GM21576 (cell line): Measurements from ENCODE around the gene FRMD8.

Source experiments
- ATAC-seq: cut with Tn5 transposase; IDR thresholded peaks from one replicate; pipeline ENCODE4 v1.9.1; 2021; ENCODE audit warnings: mild to moderate bottlenecking, moderate library complexity; ENCODE audit not compliant: unreplicated experiment

FRMD8 gene, protein sequence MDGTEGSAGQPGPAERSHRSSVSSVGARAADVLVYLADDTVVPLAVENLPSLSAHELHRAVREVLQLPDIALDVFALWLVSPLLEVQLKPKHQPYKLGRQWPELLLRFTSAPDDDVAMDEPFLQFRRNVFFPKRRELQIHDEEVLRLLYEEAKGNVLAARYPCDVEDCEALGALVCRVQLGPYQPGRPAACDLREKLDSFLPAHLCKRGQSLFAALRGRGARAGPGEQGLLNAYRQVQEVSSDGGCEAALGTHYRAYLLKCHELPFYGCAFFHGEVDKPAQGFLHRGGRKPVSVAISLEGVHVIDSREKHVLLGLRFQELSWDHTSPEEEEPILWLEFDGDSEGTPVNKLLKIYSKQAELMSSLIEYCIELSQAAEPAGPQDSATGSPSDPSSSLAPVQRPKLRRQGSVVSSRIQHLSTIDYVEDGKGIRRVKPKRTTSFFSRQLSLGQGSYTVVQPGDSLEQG

DNA sequence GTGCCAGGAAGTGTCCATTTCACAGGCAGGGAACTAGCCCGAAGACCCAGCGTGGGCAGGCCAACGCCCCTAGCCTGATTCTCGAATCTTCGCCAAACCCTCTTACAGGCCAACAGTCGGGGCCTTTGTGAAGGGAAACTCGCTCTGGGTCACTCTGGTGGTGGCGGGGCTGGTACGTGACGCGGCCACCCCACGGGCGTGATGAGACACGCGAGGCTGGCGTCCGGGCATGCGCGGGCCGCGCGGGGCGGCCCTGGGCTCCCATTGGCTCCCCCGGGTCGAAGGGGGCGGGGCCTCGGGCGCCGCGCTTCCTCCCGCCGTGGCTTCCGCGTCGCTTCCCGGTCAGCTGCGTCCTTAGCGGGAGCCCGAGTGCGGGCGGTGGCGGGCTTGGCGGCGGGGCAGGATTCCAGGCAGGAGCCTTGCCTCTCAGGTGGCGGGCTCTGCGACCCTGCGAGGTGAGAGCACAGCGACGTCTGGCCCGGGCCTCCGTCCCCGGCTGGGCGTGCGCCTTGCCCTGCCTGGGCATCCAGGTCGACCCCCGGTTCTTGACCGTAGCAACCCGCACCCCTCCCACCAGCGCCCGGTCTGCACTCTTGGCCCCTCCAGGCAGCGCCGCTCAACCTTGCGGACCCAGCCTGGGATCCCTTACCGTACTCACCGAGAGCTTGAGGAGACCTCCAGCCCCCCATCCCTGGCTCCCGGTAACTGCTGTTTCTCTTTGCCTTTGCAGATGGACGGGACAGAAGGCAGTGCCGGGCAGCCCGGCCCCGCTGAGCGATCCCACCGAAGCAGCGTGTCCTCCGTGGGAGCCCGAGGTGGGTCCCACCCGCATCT, at the start of gene FRMD8:
Gene FRMD8, plus strand, starts transcription at position 331 of the 834 bp plus-strand sequence. Its CDS starts 400 bp downstream, at position 731.
- no peak for ATAC-seq

DNA sequence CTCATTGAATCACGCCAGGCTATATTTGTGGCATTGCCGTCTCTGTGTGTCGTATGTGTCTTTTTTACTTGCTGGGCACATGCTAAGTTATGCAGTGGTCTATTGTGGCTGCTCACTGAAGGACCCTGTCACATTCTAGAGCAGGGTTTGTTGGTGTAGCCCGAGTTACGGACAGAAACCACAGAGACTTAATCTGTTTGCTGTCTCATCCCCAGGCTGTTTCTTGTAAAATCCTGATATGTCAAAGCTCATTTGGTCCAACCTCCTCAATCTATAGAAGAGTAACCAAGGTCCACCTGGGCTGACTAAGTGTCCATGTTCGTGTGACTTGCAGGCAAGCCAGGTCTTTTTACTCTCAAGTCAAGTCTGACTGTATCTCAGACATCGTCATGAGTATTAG, 47.8 kb upstream of the FRMD8 start:
- ATAC-seq: no peak

DNA sequence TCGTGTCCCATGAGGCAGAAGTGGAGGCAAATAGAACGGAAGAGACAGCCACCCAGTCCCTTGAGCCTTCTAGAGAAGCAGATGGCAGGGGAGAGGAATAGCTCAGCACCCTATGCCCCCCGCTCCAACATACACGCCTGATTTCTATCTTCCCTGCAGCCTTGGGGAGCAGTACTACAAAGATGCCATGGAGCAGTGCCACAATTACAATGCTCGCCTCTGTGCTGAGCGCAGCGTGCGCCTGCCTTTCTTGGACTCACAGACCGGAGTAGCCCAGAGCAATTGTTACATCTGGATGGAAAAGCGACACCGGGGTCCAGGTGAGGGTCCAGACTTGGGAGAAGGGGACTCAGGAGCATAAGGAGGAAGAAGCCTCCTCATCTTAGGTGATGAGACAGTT, 46.2 kb upstream of the FRMD8 start:
- no peak for ATAC-seq

DNA sequence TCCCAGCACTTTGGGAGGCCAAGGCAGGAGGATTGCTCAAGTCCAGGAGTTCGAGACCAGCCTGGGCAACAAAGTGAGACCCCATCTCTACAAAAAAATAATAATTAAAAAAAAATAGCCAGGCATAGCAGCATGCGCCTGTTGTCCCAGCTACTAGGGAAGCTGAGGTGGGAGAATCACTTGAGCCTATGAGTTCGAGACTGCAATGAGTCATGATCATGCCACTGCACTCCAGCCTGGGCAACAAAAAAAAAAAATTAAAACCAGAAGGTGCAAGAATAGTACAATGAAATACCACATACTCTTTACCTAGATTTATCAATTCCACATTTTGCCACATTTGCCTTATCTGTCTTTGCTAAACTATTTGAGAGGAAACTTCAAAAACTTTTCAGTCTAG, 44.6 kb upstream of the FRMD8 start:
- no peak for ATAC-seq

DNA sequence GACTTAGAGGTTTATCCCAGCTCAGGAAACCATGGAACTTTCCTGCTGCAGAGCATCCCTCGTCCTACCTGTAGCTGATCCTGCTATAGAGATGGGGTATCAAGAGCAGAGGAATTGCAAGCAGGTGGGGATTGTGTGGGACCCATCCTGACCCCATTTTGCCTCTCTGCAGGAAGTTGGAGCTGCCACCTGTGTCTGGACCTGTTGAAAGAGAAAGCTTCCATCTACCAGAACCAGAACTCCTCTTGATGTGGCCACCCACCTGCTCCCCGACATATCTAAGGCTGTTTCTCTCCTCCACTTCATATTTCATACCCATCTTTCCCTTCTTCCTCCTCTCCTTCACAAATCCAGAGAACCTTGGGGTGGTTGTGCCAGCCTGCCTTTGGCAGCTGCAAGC, 34.9 kb upstream of the FRMD8 start:
- no peak for ATAC-seq

DNA sequence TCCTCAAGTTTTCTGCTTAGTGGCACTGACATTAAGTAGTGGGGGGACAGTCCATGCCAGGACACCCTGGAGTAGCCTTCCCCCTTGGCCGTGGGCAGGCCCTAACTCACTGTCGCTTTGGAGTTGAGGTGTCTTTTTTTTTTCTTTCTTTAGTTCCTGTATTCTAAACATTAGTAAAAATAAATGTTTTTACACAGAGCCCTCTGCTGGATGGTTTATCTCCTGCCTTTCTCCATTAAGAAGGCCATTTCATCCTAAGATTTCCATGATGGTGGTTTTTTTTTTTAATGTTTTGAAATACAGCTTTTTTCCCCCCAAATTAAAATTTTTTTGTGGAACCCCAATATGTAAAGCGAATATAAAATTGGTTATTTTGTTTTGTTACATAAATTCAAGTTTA, 33.7 kb upstream of the FRMD8 start:
- ATAC-seq: no peak

DNA sequence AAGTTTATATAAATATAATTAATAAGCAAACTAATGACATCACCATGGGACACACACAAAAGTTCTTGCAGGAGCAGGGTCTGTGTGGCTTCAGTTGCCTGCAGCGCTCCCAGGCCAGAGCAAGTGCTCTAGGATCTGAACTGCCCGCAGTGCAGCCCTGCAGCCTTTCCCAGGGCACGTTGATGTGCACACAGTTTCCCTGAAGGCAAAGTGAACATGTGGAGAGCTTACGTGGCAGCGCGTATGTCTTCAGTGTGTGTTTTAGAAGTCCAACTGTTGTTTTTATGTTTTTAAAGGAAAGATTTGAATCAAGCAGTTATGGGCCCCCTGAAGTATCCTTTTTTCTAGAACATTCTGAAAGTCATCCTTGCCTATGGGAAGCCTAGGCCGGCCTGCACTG, 33.1 kb upstream of the FRMD8 start:
- no peak for ATAC-seq

DNA sequence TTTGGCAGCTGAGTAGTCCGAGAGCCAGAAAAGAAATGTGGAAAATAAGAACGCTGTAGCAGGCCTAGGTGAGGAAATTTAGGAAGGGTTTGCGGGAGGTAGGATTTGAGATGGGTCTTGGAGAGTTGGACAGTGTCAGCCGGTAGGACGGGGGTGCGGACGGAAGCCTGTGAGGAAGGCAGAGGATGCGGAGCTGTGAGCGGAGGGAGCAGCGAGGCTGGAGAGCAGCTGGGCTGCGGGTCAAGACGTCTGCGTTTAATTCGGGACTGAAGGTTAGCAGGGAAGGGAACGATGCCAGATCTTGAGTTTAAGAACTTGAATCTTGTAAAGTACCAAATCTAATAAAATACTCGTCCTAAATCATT, 32.6 kb upstream of the FRMD8 start:
- no peak for ATAC-seq

DNA sequence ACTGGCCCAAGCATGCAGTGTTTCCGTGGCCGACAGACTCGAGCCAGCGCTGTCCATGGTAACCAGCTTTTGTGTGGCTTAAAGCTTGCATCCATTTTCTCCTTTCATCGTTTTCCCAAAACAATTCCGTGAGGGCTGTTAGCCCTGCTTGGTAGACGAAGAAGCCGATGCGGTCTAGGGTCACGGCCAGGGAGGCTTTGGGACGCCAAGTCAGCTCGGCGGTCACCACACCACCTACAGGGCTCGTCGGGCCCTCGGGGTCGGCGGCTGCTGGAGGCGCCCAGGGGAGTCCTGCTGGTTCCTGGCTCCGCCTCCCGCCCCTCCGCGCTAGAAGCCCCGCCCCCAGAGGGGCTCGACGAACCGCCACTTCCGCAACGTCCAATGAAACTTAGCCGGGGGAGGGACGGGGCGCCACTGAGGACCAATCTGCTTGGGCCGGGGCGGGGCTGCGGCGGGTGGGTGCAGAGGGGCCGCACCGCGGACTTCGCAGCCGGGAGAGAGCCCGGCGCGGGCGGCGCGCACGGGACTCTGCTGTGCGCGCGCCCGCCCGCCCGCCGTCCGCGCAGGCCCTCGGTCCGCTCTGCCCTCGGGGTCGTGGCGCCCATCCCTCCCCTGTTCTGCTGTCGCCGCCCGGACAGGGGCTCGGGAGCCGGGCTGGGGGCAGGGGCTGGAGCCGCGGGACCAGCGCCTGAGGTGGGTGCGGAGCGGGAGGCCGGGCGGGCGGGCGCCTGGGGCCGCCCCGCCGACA, 32.0 kb upstream of the FRMD8 start, which contains the start of gene TIGD3:
Gene TIGD3, plus strand, starts transcription at position 487 of the 748 bp plus-strand sequence. CDS start 1,058 bp downstream, outside the sequence.
- ATAC-seq: peak; percentile 79

DNA sequence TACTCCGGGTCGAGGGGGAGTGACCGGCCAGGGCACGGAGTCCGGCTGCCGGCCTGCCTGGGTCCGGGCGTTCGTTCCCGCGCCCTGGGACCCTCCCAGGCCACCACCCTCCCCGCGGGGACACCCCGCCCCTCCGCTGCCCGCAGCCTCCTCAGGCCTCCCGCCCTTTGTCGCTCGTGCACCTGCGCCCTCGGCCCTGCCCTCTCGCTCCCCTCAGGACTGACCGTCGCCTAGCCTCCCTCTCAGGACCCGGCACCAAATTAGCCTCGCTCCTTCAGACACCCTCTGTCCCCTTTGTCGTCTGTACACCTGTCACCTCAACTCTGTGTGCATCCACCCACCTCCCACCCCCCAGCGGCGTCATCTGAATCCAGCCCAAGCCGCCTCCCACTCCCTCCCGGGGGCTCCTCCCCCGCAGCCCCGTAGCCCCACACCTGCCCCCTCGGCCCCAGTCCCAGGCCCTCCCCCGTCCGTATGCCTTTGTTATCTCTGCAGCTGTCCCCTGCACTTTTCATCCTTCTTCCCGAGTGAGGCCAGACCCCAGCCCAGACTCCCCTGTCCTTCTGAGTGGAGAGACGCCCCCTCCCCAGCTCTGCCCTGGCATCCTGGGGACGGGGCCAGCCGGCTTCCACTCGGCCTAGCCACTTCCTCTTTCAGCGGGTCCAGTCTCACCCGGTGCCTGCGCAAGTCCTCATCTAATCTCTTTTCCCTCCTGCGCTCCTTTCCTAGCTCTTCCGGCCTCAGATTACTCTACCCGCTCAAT, 31.2 kb upstream of the FRMD8 start:
- peak; percentile 17 for ATAC-seq

DNA sequence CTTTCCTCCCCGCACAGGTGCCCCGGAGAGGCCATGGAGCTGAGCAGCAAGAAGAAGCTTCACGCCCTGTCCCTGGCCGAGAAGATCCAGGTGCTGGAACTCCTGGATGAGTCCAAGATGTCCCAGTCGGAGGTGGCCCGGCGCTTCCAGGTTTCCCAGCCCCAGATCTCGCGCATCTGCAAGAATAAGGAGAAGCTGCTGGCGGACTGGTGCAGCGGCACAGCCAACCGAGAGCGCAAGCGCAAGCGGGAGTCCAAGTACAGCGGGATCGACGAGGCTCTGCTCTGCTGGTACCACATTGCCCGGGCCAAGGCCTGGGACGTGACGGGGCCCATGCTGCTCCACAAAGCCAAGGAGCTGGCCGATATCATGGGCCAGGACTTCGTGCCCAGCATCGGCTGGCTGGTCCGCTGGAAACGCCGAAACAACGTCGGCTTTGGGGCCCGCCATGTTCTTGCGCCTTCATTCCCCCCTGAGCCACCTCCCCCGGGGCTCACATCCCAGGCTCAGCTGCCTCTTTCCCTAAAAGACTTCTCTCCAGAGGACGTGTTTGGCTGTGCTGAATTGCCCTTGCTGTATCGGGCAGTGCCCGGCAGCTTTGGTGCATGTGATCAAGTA, 30.6 kb upstream of the FRMD8 start:
- ATAC-seq: no peak

DNA sequence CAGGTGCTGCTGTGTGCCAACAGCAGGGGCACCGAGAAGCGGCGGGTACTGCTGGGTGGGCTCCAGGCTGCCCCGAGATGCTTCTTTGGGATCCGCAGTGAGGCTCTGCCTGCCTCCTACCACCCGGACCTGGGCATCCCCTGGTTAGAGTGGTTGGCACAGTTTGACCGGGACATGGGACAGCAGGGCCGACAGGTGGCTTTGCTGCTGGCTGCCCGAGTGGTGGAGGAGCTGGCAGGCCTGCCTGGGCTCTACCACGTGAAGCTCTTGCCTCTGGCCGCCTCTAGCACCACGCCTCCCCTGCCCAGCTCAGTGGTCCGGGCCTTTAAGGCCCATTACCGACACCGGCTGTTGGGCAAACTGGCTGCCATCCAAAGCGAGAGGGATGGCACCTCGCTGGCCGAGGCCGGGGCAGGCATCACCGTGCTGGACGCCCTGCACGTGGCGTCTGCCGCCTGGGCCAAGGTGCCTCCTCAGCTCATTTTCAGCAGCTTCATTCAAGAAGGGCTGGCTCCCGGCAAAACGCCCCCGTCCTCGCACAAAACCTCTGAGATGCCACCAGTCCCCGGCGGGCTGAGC, 30.0 kb upstream of the FRMD8 start:
- no peak for ATAC-seq

DNA sequence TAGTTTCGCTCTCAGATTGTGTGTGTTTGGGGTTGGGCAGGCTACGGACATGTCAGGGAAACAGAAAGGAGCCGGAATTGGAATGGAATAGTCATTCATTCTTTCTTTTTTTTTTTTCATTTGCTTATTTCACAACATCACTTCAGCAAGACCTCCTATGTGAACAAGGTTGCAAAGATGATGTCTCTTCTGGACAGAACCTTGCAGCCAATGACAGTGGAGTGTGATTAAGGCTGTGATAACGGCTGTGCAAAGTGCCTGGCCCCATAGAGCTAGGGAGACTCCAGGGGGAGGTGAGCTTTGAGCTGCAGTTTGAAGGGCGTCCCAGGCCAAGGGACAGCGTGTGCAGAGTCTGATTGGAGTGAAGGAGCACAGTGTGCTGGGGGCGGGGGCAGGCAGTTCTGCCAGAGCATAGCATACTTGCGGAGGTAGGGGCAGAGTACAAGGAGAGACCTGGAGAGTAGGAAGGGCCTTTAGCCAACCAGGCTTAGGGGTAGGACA, 28.5 kb upstream of the FRMD8 start:
- ATAC-seq: no peak

DNA sequence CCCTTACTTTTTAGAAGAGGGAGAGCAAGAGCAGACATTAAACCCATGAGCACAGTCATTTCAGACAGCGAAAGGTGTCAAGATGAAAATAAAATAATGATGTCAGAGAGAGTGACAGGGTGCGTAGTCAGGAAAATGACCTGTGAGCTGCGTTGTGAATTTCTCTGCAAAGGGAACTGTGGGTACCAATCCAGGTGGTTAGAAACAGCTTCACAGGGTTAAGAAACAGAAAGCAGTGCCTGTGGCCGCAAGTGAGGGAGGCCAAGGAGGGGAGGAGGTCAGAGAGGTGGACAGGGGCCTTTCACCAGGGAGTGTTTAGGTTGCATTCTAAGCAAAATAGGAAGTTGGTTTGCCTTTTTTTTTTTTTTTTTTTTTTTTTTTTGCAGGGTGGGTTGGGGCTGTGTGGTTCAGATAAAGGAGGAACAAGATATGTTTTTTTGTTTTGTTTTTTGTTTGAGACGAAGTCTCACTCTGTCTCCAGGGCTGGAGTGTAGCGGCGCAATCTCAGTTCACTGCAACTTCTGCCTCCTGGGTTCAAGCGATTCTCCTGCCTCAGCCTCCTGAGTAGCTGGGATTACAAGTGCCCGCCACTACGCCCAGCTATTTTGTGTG, 24.0 kb upstream of the FRMD8 start:
- ATAC-seq: peak; percentile 47

DNA sequence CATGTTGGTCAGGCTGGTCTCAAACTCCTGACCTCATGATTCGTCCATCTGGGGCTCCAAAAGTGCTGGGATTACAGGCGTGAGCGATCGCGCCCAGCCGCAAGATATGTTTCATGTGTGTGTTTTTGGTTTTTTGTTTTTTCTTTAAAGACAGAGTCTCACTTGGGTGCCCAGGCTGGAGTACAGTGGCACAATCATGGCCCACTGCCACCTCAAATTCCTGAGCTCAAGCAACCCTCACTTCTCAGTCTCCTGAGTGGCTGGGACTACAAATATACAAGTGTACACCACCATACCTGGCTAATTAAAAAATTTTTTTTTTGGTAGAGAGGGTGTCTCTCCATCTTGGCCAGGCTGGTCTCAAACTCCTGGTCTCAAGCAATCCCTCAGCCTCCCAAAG, 23.5 kb upstream of the FRMD8 start:
- no peak for ATAC-seq

DNA sequence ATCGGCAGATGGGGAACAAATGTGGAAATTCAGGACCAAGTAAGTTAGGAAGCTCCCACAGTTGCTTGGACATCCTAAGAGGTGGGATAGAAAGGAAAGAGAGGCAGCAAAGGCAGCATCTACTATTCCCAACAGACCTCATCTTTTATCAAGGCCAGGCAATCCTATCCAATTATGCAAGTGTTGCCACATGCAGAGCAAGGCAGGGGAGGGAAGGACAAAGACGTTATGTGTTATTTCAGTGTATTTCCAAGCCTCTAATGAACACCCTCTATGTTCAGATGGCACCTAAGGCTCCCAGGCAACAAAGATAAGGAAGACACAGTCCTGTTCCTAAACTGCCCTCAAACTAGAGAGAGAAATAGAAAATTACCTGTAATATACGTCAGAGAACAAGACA, 22.7 kb upstream of the FRMD8 start:
- no peak for ATAC-seq

DNA sequence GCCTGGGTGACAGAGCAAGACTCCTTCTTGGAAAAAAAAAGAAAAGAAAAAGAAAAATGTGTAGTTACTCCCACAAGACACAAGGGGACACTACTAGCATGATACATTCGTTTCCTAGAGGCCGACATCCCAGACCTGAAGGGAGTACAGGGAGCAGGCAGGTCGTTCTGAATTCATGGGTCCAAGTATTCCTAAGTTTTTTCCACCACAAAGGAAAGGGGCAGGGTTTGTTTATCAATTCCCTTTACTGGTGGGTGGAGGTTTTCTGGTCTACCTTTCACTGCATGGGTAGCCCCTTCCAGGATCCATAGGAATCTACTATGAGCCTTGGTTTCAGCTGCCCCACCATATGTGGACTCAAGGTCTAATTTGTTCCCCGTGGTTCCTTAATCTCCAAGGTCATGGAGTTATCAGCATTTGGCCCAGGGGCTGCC, 20.1 kb upstream of the FRMD8 start:
- ATAC-seq: no peak

DNA sequence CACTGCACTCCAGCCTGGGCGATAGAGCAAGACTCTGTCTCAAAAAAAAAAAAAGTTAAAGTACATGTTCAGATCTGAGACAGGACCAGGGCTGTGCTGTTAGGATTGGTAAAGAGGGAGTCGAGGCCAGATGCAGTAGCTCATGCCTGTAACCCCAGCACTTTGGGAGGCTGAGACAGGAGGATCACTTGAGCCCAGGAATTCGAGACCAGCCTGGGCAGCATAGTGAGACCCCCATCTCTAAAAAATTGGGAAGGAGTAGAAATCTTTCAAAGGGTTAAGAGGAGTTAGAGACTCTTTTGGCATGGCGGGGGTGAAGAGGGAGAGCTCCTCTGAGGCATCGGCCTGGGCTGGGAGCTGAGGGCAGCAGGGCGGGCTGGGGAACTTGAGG, 15.8 kb upstream of the FRMD8 start:
- no peak for ATAC-seq
